AG09319 (cell line): ENCODE results near the gene ATP2C2.
"Not testable (repeated sequence)": the region's sequence is repeated elsewhere in the genome, so short reads cannot be mapped to it uniquely, and the experiment has no call there.

Experiments used
- DNase-seq: peaks from one replicate; pipeline ENCODE4 v3.0.0-alpha.2; 2010; ENCODE audit warnings: low read depth; ENCODE audit errors: extremely low read depth
- TF ChIP-seq, protein P1 (sequence below): IDR thresholded peaks from 2 replicates; pipeline ENCODE4 v1.5.1; 2011; ENCODE audit warnings: low read depth, mild to moderate bottlenecking, inconsistent platforms, low read length, moderate library complexity

ATP2C2 gene

DNA sequence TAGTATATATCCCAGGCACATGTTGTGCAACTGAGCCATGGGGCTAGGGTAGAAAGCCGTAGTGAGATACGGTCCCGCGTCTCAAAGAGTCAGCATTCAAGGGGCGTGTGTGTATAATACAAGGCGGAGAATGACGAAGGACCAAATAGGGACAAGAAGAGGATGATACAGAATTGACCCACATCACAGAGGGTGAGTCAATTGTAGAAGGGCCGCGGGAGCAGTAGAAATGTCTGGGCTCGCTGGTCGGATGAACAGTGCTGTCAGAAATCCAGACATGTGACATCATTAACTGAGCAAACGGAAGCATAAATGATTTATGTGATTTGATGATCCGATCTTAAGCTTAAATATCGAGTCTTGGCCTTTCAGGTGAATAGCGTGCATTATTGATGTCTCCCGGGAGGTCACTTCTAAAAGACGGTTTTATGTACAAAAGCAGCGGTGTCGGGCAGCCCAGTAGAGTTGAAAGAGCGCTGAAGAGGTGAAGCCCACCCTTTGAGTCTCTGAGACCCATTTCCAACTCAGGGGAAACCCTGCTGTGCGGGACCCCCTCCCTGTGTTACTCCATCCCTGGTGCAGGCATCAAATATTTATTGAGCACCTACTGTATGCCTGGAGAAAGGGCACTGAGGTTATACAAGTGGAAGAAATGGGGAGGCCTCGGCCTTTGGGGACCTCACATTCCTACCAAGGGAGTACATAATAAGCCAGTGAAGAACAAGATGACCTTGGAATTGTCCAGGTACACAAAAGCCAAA lies 45.1 kb downstream of the ATP2C2 start:
- no peak for DNase-seq
- TF ChIP-seq, protein P1, sequence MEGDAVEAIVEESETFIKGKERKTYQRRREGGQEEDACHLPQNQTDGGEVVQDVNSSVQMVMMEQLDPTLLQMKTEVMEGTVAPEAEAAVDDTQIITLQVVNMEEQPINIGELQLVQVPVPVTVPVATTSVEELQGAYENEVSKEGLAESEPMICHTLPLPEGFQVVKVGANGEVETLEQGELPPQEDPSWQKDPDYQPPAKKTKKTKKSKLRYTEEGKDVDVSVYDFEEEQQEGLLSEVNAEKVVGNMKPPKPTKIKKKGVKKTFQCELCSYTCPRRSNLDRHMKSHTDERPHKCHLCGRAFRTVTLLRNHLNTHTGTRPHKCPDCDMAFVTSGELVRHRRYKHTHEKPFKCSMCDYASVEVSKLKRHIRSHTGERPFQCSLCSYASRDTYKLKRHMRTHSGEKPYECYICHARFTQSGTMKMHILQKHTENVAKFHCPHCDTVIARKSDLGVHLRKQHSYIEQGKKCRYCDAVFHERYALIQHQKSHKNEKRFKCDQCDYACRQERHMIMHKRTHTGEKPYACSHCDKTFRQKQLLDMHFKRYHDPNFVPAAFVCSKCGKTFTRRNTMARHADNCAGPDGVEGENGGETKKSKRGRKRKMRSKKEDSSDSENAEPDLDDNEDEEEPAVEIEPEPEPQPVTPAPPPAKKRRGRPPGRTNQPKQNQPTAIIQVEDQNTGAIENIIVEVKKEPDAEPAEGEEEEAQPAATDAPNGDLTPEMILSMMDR, result no peak

DNA sequence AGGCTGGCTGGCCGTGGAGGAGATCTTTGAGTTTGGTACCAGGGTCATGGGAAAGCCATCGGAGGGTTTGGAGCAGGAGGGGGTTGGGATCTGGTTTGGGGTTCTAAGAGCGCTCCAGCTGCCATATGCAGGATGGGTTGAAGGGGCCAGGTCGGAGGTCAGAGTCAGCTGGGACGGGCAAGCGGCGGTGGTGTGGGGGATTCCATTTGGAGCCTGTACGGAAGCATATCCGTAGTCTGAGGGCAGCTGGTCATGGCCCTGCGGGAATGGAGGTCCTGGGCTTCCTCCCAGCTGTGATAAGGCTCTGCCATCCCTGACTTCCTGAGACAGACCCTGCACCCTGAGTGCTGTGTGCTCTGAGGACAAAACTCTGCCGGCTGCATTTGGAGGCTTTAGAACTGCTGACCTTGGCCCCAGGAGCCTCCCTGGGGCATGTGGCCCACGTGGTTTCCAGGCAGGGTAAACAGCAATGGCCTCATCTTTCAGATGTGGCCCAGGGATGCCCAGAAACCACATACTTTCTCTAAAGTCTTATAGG lies 46.5 kb downstream of the ATP2C2 start:
- TF ChIP-seq, protein P1, result no peak
- DNase-seq, result no peak

- TF ChIP-seq, protein P1, result no peak
- DNase-seq, result no peak
These were observed 48.3 kb downstream of the ATP2C2 start for GRCh38 chr16:84416407-84417321.

GRCh38 chr16:84418056-84418849 lies 49.9 kb downstream of the ATP2C2 start:
- TF ChIP-seq, protein P1, result no peak
- DNase-seq, result no peak

DNA sequence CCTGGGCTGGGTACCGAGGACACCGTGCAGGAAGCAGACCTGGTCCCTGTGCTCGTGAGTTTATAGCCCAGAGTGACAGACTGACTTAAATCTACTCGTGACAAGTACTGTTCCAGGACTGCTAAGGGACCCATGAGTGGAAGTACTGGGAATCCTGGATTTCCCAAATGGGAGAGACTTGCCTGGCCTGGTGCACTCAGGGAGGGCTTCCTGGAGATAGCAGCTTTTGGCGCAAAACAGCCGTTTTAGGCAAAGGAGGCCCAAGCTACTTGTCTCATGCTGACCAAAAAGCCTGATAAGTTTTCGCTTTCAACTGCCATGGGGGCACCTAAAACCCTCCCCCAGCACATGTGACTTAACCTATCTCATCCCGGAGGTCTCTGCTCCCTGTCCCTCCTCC lies 51.4 kb downstream of the ATP2C2 start:
- TF ChIP-seq, protein P1, result no peak

GRCh38 chr16:84420556-84420955 lies 52.2 kb downstream of the ATP2C2 start:
- DNase-seq, result not testable (repeated sequence)

More for the DNA sequence above, 51.4 kb downstream of the ATP2C2 start:
- no peak for DNase-seq
